Parathyroid adenoma (tissue), 2 donors: ENCODE measurements around the gene B3GALNT2.
A peak's percentile ranks its signal among the peaks of the same experiment; 100 is the strongest.

Experiments
- H2AFZ ChIP-seq: fragments of 300-600 bp; sonication (generic); one replicate; pipeline ENCODE4 v1.7.0; 2017; ENCODE audit warnings: antibody characterized with exemption, mild to moderate bottlenecking
- H3K27ac ChIP-seq: fragments of 300-600 bp; sonication (generic); one replicate; pipeline ENCODE4 v1.7.0; 2017
- H3K27me3 ChIP-seq: fragments of 300-600 bp; sonication (generic); one replicate; pipeline ENCODE4 v1.7.0; 2017; ENCODE audit warnings: low read length; ENCODE audit not compliant: control insufficient read depth, insufficient read depth
- H3K36me3 ChIP-seq: fragments of 300-600 bp; sonication (generic); one replicate; pipeline ENCODE4 v1.7.0; 2017; ENCODE audit warnings: low read length; ENCODE audit not compliant: control insufficient read depth, insufficient read depth
- H3K4me1 ChIP-seq: fragments of 300-600 bp; sonication (generic); one replicate; pipeline ENCODE4 v1.7.0; 2017; ENCODE audit warnings: control low read depth
- H3K4me2 ChIP-seq: fragments of 300-600 bp; sonication (generic); one replicate; pipeline ENCODE4 v1.7.0; 2017; ENCODE audit warnings: low read length
- H3K4me3 ChIP-seq: fragments of 300-600 bp; sonication (generic); one replicate; pipeline ENCODE4 v1.7.0; 2017; ENCODE audit warnings: low read depth, low read length
- H3K79me2 ChIP-seq: fragments of 300-600 bp; sonication (generic); one replicate; pipeline ENCODE4 v1.7.0; 2017; ENCODE audit warnings: control low read depth
- H3K9ac ChIP-seq: fragments of 300-600 bp; sonication (generic); one replicate; pipeline ENCODE4 v1.7.0; 2017; ENCODE audit warnings: mild to moderate bottlenecking
- H3K9me3 ChIP-seq: fragments of 300-600 bp; sonication (generic); one replicate; pipeline ENCODE4 v1.7.0; 2017; ENCODE audit warnings: low read length; ENCODE audit not compliant: control insufficient read depth
- TF ChIP-seq, protein P1 (sequence below): fragments of 300-600 bp; sonication (generic); IDR thresholded peaks from one replicate; pipeline ENCODE4 v1.7.0; 2017; ENCODE audit warnings: antibody characterized with exemption, mild to moderate bottlenecking
- donor health status: primary hyperparathyroidism.

The B3GALNT2 gene

DNA sequence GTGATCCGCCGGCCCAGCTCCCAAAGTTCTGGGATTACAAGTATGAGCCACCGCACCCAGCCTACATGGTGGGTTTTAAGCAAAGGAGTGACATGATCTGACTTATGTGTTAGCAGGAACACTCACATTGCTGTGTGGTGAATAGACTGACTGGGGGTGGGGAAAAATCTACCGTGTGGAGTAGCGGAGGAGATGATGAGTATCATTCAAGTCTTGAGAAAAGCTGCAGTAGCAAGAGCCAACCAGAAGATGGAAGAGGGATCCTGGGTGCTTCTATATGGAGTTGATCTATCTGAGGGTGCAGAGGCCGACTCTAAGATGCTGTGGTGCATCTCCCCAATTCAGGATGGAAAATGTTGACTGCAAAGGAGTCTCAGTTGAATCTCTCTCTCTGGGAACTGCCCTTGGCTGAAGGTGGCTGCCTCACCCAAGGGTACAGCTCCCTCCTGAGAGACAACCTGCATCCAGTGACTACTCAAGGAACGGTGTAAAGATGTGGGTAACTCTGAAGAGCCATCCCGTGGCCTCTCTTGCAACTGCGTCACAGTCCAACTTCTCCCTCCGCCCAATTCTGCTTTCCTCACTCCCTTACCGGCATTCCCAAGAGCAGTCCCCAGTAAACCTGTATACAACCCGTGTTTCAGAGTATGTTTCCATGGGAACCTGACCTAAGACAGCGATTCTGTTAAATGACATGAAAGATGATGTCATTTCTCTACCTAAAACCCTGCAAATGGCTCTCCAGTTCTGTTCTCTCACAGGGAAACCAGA is 7.4 kb upstream of the B3GALNT2 start:
- Histone ChIP-seq H3K4me2 (no peak overlapping the region), H3K36me3 (no peaks in the 10 kb centered on the region), H3K27ac (no peak overlapping the region), H3K9me3 (no peaks in the 10 kb centered on the region), H3K79me2 (no peaks in the 10 kb centered on the region), H3K9ac (no peak overlapping the region), H3K4me3 (no peak overlapping the region), H3K4me1 (no peaks in the 10 kb centered on the region), H3K27me3 (no peaks in the 10 kb centered on the region), H2AFZ (no peak overlapping the region)
- TF ChIP-seq, protein P1, sequence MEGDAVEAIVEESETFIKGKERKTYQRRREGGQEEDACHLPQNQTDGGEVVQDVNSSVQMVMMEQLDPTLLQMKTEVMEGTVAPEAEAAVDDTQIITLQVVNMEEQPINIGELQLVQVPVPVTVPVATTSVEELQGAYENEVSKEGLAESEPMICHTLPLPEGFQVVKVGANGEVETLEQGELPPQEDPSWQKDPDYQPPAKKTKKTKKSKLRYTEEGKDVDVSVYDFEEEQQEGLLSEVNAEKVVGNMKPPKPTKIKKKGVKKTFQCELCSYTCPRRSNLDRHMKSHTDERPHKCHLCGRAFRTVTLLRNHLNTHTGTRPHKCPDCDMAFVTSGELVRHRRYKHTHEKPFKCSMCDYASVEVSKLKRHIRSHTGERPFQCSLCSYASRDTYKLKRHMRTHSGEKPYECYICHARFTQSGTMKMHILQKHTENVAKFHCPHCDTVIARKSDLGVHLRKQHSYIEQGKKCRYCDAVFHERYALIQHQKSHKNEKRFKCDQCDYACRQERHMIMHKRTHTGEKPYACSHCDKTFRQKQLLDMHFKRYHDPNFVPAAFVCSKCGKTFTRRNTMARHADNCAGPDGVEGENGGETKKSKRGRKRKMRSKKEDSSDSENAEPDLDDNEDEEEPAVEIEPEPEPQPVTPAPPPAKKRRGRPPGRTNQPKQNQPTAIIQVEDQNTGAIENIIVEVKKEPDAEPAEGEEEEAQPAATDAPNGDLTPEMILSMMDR = no peak

DNA sequence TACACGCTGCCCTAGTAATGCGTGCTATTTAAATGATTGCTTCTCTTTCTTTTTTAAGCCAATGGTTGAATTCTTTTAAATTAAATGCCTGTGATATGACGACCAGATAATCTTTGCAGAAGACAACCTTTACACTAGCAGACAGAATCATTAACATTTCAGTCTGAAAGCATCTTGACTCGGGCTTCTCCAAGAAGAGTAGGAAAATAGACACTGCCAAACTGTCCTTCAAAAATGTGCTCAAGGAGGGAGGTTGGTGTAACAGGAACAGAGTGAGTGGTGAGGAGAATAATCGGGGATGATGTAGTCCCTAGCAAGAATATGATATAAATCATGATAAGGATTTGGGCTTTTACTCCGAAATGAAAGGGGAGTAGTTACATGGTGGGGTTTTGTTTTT is 6.6 kb upstream of the B3GALNT2 start:
- H3K4me3 ChIP-seq = no peak overlapping the region
- H3K4me1 ChIP-seq = no peaks in the 10 kb centered on the region
- no peaks in the 10 kb centered on the region for H3K79me2 ChIP-seq
- no peak overlapping the region for H3K9ac ChIP-seq
- H3K9me3 ChIP-seq = no peaks in the 10 kb centered on the region
- no peak overlapping the region for H3K27ac ChIP-seq
- H3K4me2 ChIP-seq = no peak overlapping the region
- H3K27me3 ChIP-seq = no peaks in the 10 kb centered on the region
- no peaks in the 10 kb centered on the region for H3K36me3 ChIP-seq
- no peak overlapping the region for H2AFZ ChIP-seq
- TF ChIP-seq, protein P1 = no peak

DNA sequence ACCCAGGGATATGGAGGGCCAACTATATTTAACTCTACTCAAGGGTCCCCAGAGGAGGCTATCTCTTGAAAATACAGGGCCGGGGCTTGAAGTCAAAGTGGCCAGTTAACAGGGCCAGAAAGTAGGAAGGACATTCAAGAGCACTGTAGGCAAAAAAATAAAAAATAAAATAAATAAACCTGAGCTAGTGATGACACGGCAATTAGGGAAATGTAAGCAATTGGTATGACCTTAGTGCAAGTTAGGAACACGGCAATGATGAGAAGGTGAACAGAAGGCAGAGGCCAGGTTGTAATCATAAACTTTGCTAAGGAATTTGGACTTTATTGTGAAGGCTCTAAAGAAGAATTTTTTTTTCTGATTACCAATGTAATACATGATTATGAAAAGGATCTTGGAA is 3.4 kb upstream of the B3GALNT2 start:
- Histone ChIP-seq H3K4me1 (no peaks in the 10 kb centered on the region), H3K36me3 (no peaks in the 10 kb centered on the region), H3K9ac (no peak overlapping the region), H3K4me2 (no peak overlapping the region), H3K79me2 (no peaks in the 10 kb centered on the region), H2AFZ (no peak overlapping the region), H3K4me3 (no peak overlapping the region), H3K27ac (no peak overlapping the region), H3K27me3 (no peaks in the 10 kb centered on the region), H3K9me3 (no peaks in the 10 kb centered on the region)
- TF ChIP-seq, protein P1 = no peak

DNA sequence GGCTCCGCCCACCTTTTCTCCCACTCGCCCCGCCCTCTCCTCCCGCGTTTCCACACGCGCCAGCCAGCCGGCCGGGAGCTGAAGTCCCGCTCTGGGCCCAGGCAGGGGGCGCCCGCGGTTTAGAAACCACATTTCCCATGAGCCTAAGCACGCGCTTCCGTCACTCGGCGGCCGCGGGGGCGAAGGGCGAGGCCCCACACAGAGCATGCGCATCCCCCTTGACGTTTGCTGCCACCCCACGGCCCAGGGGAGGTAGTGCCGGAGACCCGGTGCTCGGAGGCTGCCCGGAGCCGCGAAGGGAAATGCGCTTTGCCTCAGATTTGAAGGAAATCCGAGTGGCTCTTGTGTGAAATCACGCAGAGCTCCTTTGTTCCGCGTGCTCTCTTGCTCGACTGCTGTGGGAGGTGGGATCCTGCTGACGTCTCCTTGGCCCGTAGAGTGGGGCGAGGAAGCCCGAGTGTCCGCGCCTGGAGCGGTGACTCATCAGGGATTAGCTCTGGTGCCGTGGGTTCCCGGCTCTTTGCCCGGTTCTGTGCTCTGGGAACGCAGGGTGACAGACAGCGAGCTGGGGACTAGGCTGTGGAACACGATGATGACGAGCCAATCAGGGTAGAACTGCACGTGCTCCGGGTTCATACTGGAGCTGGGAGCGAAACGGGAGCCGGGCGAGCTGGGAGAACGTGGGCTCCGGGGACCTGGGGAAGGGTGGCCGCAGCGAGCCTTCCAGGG is 406 bp upstream of the B3GALNT2 start:
- no peaks in the 10 kb centered on the region for H3K36me3 ChIP-seq
- H2AFZ ChIP-seq = peak overlapping the region; percentile 87
- H3K9me3 ChIP-seq = no peaks in the 10 kb centered on the region
- H3K79me2 ChIP-seq = no peaks in the 10 kb centered on the region
- H3K9ac ChIP-seq = peak overlapping the region; percentile 53
- H3K4me1 ChIP-seq = peaks cover 5% of the 10 kb centered on the region
- no peaks in the 10 kb centered on the region for H3K27me3 ChIP-seq
- peak overlapping the region; percentile 87 for H3K27ac ChIP-seq
- peak overlapping the region; percentile 77 for H3K4me3 ChIP-seq
- peak overlapping the region; percentile 92 for H3K4me2 ChIP-seq
- TF ChIP-seq, protein P1 = peak; percentile 82
